Frontal cortex (tissue), 4 donors: ENCODE data around the gene EFNA1. TPM values are rescaled to one million over a fixed set of nuclear protein-coding genes. Genes with fewer than 3 reads are reported as not detected.

Experiments
- DNase-seq, 2 donors: peaks; one replicate each; pipeline ENCODE4 v3.0.0; 2012; ENCODE audit warnings: low spot score in 2 of 2
- FAIRE-seq: peaks from 2 replicates; lab custom pipeline; 2012; peaks lifted over from hg19 to GRCh38; lab: Jason Lieb, UNC
- total RNA-seq: library from RNA; depleted of rRNA; stranded (reverse); fragments of >200 nt; gene quantifications from one replicate; pipeline ENCODE4 v1.2.3, GENCODE V29; 2014
- donor health status: control.
- donor health status: control.
- donor health status: control.

Gene EFNA1, protein sequence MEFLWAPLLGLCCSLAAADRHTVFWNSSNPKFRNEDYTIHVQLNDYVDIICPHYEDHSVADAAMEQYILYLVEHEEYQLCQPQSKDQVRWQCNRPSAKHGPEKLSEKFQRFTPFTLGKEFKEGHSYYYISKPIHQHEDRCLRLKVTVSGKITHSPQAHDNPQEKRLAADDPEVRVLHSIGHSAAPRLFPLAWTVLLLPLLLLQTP
- total RNA-seq, result 4.1 TPM

DNA sequence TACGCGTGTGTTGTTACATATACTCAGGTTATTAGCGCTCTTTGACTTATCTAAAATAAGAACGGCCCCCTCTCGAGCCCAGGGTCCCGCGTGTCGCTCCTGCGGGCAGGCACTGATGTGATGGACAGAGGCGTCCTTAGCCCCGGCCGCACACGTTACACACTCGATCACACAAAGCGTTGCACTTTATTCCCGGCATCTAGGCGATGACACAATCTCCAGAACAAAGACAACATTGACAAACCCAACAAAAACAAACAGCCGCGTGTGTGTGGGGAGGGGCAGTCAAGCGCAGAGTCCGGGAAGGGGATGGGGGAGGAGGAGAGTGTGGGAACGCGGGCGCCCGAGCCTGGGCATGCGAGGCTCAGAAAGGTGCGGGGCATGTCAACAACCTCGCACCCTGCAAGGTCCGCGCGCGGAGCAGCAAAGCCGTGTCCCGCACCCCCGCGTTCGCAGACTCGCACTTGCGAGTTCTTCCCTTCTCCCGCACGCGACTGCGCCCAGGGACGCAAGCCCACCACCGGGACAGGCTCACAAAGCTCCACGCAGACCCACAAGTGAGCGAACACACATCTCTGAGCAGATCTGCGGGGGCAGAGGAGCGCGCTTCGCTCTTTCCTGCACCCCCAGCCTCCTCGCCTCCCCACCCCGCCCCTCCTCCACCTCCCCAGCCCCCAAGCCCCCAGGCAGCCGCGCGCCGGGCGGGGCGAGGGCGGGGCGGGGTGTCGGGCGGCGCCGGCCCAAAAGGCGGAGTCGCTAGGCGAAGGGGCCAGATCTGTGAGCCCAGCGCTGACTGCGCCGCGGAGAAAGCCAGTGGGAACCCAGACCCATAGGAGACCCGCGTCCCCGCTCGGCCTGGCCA is at the start of gene EFNA1:
TSS of gene EFNA1 (plus strand) at position 772 of the 862 bp plus-strand sequence. CDS start 102 bp downstream, outside the sequence.
- no peak for FAIRE-seq
- peak; percentile 71 to 80 for DNase-seq

DNA sequence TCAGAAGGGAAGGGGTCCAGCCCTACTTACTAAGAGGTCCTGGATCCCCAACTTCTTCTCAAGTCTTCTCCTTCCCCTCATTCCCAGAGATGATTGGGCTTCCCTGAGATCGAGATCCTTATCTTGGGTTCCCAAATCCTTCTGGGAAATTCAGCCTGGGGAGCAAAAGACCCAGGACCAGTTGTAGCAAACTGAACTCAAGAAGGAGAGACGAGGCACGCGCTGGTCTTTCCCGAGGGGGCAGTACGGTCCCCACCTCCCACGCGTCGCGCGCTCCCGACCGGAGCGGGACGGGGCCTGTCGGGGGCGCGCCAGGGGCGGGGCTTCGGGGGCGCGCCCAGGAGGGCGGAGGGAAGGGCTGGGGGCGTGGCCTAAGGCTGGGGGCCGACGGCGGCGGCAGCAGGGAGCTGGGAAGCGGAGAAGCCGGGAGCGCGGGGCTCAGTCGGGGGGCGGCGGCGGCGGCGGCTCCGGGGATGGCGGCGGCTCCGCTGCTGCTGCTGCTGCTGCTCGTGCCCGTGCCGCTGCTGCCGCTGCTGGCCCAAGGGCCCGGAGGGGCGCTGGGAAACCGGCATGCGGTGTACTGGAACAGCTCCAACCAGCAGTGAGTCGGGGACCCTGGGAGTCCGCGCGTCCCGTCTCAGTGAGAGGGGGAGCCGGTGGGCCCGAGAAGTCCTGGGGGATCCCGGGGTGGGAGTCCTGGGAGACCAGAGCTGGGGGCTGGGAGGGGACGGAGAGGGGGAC is 49.0 kb upstream of the EFNA1 start, which contains the start of gene EFNA3:
TSS of gene EFNA3 (plus strand) at position 369 of the 741 bp plus-strand sequence. CDS start at position 474, 105 bp downstream.
- FAIRE-seq (no peak), DNase-seq (peak; percentile 89 to 96)

DNA sequence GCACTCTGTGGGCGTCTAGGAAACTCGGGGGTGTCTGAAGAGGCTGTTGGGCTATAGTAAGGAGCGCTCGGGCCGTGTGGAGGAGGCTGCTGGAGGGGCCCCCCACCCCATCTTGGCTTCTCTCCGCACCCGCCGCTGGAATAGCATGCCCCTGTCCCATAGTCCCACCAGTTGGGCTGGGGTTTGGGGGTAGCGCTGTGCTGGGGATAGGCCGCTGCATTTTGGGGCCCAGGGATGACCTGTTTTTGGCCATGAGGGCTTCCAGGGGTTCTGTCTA is 48.5 kb upstream of the EFNA1 start:
- no peak for FAIRE-seq
- no peak for DNase-seq

DNA sequence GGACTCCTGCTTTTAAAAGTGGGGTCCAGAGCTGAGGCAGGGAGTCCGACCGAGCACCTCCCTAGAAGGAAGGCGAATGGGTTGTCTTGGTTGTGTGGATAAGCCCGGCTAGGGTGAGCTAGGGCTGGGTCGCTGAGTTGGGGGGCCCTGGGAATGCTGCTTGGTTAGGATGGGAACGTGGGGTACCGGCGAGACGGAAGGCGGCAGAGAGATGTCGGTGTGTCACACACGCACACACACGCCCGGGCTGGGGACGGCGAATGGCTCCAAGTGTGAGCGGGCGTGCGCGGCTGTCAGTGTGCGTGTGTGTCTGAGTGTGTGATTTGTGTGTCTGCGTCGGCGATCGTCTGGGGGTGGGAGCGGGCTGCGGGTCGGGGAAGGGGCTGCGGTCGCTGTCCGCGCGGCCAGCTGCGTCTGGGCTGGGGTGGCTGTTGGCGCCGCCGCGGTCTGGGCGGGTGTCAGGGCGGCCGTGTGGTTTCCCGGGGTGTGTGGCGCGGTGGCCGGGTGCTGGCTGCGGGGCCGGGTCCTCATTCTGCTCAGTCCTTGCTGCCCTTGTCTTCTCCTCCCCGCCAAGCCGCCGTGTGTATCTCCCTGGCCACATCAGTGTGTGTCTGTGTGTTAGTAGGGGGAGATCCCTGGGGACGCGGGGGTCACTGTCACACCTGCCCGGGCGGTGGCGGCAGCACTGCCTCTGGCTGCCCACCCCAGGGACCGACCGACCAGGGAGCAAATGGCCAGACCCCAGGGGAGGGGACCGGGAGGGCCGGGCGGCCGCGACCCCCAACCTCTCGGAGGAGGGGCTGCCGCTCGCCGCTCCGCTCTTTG is 48.0 kb upstream of the EFNA1 start:
- no peak for DNase-seq
- no peak for FAIRE-seq

DNA sequence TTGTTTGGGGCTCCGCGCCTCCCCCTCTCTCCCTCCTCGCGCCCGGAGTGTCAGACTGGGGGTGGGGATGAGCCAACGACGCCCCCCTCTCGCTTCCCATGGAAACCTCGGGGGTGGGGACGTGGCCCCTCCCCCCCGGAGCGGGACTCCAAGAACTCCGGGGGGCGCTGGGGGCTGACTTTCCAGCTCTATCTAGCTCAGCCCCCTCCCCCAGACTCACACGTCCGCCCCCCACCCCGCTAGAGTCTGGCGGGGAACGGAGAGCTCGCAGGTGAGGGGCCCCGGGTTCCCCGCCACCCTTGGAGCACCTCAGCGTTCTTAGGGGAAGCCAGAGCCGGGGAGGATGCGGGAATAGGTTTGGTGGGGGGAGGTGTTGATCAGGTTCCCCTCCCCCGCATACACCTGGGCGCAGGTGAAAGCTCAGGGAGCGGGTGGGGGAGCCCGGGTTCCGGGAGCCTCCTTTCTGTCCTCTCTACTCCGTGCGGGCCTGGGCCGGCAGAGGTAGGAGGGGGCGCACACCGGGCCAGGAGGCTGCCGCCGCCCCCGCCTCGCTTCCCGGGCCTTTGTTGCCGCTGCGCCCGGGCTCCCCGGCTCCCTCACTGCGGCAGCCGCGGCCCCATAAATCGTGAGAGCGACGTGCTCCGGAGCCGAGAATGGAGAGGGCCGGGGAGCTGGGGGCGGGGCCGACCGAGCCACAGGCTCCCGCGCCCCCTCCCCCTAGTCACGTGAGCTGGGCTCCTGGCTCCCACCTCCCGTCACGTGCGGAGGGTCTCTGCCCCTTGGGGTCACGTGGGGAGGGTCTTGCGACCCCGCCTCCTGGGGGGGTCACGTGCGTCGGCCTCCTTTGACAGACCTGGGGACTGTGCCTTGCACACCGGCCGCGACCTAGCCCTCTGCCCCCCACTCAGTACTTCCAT is 47.1 kb upstream of the EFNA1 start:
- FAIRE-seq (no peak), DNase-seq (no peak)

DNA sequence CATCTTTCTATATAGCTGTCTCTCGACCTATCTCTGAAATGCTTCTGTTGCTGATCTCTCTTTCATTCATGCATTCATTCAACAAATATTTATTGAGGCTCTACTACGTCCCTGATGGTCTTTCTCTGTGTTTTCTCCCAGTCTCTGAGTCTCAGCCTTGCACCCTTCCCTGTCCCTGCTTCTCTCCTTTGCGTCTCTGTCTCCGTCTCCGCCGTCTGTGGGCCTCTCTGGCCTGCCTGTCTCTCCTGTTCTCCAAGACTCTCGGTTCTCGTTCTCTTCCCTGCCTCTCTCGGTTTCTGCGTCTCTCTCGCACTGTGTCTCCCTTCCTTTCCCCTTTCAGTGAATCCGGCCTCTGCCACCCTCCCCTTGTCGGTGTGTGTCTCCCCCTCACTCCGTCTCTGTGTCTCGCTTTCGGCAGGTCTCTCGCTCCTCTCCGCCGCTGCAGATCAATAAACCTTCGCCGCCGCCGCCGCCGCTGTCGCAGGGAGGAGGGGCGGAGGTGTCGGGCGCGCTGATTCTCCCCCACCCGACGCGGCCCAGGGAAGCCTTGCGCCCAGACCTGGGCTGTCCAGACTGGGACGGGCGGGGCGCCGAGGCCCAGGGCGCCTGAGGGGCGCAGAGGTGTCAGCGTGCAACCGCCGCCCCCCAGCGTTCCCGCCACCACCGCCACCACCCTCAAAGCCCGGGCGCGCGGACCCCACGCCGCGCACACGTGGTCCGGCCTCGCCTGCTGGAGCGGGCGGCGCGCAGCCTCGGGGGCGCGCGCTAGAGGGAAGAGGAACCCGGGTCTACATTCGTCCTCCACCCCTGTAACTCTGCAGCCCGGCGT is 46.0 kb upstream of the EFNA1 start:
- DNase-seq (no peak), FAIRE-seq (no peak)

DNA sequence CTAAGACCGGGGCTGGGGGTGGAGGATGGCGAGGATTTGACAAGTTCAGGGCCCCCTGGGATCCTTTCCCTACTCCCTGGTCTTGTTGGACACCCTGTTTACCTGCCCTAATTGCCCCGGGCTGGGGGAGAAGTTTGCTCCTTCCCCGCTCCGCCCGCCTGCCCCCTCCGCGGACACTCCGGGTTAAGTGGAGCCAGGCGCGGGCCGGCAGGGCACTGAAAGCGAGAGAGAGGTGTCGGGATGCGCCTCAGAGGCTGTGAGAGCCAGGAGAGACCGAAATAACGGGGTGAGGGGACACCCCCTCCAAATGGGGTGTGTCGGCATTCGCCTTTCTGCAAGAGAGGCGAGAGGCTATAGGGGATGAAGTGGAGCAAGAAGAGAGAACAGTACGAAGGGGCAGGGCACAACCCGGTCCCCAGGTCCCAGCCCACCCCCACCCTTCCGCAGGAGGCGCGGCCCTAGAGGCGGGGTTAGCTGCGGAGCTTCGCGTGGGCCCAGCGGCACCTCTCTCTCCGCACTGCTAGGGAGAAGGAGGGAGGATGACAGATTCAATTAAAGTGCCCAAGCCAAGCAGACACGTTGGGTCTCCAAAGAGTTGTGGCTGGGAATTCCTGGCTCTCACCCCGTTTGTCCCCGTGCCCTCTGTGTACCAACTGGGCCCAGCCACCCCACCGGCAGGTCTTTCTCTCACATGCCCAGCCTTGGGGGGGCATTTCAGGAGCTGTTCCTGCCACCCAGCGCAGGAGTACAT is 45.2 kb upstream of the EFNA1 start:
- DNase-seq (peak in 1 of 2 donors; percentile 44), FAIRE-seq (no peak)

DNA sequence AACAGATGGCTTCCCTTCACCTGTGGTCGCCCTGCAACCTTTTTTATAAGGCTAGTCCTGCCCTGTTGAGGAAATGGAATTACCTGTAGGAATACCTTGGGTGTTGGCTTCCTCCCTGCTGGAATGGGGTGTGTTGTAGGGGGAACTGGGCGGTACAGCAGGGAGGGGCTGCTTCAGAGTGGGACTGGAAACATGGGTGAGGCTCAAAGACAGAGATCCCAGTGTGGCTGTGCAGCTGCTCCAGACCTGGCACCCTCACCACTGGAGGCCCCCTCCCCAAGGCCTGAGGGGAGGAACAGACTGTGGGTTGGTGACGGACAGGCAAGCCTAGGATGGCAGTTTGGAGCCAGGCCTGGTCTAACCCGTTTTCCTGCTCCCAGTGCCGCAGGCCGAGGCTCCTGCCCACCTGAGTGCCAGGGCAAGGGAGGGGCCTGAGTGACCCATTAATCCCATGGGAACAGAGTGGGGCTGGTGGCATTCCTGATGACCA is 44.6 kb upstream of the EFNA1 start:
- FAIRE-seq (no peak), DNase-seq (peak in 1 of 2 donors; percentile 26)

DNA sequence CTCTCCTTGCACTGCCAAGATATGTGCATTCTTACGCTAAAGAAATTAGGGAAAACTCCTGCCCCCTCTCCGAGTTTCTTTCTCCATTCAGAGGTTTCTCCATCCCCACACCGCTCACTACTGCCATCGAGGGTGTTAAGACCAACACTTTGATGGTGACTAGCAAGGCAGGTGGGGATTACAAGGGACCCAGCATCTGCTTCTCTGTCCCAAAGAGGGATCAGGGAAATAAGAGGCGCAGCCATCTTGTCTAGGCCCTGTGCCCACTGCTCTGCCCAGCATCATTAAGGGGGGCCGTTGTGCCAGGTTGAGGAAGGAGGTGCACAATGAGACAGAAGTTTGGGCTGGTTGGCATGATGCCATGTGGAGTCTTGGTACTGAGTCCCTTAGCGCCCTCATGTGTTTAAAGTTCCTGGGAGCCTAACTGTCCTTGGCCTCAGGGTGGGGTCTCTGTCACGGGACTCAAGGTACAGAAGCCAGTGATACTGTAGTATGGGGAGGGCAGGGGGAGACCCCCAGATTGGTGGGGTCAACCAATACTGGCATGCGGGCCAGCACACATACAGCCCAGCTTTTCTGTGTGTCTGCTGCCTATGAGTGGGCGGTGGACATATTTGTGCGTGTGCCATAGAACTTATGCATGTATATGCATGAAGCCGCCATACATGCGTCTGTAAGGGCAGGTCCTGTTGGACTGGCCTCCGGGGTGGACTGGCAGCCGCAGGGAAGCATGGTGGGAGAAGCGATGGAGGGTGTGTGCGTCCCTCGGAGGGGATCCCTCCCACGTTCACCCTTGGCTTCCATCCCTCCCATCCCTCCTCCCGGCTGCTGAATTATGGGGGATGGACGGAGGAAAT is 43.6 kb upstream of the EFNA1 start:
- DNase-seq (peak in 1 of 2 donors; percentile 54), FAIRE-seq (no peak)

DNA sequence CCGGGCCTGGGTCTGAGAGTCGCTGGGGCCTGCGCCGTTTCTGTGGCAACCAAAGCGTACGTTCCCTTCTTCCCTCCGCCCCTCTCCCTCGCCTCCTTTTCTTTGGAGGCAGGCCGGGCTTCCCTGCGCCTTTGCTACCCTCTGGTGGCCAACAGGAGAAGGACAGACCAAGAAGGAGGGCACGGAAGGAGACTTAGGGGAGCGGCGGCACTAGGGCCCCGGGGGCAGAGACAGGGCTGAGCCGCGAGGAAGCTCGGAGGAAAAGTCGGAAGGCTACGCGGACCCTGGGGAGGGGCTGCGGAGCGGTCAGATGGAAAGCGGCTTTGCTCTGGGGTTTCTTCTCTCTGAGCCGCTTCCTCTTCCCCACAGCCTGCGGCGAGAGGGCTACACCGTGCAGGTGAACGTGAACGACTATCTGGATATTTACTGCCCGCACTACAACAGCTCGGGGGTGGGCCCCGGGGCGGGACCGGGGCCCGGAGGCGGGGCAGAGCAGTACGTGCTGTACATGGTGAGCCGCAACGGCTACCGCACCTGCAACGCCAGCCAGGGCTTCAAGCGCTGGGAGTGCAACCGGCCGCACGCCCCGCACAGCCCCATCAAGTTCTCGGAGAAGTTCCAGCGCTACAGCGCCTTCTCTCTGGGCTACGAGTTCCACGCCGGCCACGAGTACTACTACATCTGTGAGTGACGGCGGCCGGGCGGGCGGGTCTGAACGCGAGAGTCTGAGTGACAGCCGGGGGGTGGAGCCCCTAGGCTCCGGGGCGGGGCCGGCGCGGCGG is 42.8 kb upstream of the EFNA1 start:
- no peak for FAIRE-seq
- DNase-seq, result peak; percentile 96

DNA sequence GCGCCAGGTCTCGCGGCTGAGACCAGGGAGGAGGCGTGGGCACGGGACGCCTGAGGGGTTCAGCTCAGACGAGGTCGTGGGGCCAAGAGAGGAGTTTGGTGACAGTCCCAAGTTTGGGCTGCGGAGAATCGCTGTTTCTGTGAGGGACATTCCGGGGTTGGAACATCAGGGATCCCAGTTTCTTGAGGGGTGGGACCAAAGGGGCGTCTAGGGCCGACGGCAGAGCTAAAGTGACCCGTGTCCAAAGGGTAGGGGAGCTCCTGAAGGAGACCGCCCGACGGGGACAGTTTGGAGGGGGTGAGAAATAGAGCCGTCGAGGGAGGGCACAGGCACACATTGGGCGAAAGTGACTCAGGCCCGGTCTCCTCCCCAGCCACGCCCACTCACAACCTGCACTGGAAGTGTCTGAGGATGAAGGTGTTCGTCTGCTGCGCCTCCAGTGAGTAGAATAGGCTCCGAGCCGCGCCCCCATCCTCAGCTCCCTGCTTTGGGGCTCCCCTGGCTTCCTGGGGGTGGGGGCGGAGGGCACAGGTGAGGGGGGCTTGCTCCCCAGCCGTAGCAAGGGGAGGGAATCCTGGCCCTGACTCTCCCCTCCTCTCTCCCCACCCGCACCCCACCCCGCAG is 42.1 kb upstream of the EFNA1 start:
- FAIRE-seq (no peak), DNase-seq (peak in 1 of 2 donors; percentile 44)

DNA sequence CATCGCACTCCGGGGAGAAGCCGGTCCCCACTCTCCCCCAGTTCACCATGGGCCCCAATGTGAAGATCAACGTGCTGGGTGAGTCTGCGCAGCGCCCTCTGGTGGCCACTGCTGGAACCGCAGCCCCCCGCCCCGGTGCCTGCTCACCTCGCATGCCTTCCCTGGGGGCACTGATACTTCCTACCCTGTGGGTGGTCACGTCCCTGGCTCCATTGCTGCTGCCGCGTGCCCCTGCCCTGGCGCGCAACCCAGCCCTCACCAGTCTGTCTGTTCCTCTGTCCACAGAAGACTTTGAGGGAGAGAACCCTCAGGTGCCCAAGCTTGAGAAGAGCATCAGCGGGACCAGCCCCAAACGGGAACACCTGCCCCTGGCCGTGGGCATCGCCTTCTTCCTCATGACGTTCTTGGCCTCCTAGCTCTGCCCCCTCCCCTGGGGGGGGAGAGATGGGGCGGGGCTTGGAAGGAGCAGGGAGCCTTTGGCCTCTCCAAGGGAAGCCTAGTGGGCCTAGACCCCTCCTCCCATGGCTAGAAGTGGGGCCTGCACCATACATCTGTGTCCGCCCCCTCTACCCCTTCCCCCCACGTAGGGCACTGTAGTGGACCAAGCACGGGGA is 41.4 kb upstream of the EFNA1 start:
- DNase-seq (peak in 1 of 2 donors; percentile 76), FAIRE-seq (no peak)

DNA sequence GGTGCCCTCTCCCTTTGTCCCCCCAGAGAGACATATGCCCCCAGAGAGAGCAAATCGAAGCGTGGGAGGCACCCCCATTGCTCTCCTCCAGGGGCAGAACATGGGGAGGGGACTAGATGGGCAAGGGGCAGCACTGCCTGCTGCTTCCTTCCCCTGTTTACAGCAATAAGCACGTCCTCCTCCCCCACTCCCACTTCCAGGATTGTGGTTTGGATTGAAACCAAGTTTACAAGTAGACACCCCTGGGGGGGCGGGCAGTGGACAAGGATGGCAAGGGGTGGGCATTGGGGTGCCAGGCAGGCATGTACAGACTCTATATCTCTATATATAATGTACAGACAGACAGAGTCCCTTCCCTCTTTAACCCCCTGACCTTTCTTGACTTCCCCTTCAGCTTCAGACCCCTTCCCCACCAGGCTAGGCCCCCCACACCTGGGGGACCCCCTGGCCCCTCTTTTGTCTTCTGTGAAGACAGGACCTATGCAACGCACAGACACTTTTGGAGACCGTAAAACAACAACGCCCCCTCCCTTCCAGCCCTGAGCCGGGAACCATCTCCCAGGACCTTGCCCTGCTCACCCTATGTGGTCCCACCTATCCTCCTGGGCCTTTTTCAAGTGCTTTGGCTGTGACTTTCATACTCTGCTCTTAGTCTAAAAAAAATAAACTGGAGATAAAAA is 40.7 kb upstream of the EFNA1 start:
- no peak for FAIRE-seq
- no peak for DNase-seq
